ENCODE measurements around the gene MAPK7.

Gene MAPK7

GRCh38 chr17:19361944-19362276 is 16.4 kb upstream of the MAPK7 start:
- H3K27ac ChIP-seq = peak overlapping the region; percentile 89

GRCh38 chr17:19362277-19363113 is 15.8 kb upstream of the MAPK7 start, which contains the start of gene B9D1:
Gene B9D1, minus strand, starts transcription at chr17:19362723. Its CDS starts 154 bp downstream, at chr17:19362569.
- CTCF ChIA-PET = interaction anchor here (0.5 to 2.0 kb wide), 33 partner anchors 8 to 1405 kb away, joined by 3 to 40 read pairs (median 4); partner anchors contain the start of gene MAPK7
- peak within 1 kb of the TSS; percentile 89 for H3K27ac ChIP-seq
- POLR2A ChIA-PET (ENCODE audit: low non-redundant PET) = interaction anchor here (1.6 kb wide), 1 partner anchor 16 kb away, joined by 6 read pairs; the partner anchor contains the start of gene MAPK7
- TF ChIP-seq CTCF (conservative IDR thresholded peaks at IDR 0.05; ENCODE audit: low read depth) = peak; percentile 90
- peak; percentile 97 for DNase-seq (ENCODE audit: low spot score)

More at GRCh38 chr17:19361944-19362276, 16.4 kb upstream of the MAPK7 start:
- POLR2A ChIA-PET (ENCODE audit: low non-redundant PET) = interaction anchor here (1.6 kb wide), 1 partner anchor 16 kb away, joined by 6 read pairs; the partner anchor contains the start of gene MAPK7
- no peak for DNase-seq (ENCODE audit: low spot score)
- TF ChIP-seq CTCF (conservative IDR thresholded peaks at IDR 0.05; ENCODE audit: low read depth) = no peak
- CTCF ChIA-PET = interaction anchor here (1.9 to 2.0 kb wide), 2 partner anchors 86 to 401 kb away, joined by 16 to 40 read pairs; no protein-coding TSS in a partner anchor

- DNase-seq (ENCODE audit: low spot score) = no peak
- POLR2A ChIA-PET (ENCODE audit: low non-redundant PET) = interaction anchor here (1.6 kb wide), 1 partner anchor 15 kb away, joined by 6 read pairs; the partner anchor contains the start of gene MAPK7
- H3K27ac ChIP-seq = peak overlapping the region; percentile 89
- peak; percentile 62 for TF ChIP-seq CTCF (conservative IDR thresholded peaks at IDR 0.05; ENCODE audit: low read depth)
- CTCF ChIA-PET = interaction anchor here (0.5 to 2.0 kb wide), 30 partner anchors 9 to 1404 kb away, joined by 3 to 40 read pairs (median 4); partner anchors contain the start of gene MAPK7
These were observed 15.2 kb upstream of the MAPK7 start for GRCh38 chr17:19363114-19363438.

- ChIA-PET CTCF (interaction anchor here (0.5 to 2.0 kb wide), 28 partner anchors 9 to 1404 kb away, joined by 3 to 40 read pairs (median 4); partner anchors contain the start of gene MAPK7), POLR2A (ENCODE audit: low non-redundant PET) (no interaction called here)
- H3K27ac ChIP-seq = peak overlapping the region; percentile 89
- TF ChIP-seq CTCF (conservative IDR thresholded peaks at IDR 0.05; ENCODE audit: low read depth) = no peak
- DNase-seq (ENCODE audit: low spot score) = no peak
These were observed 14.8 kb upstream of the MAPK7 start for GRCh38 chr17:19363460-19364035.

GRCh38 chr17:19364699-19365498 is 13.4 kb upstream of the MAPK7 start:
- no peak for DNase-seq (ENCODE audit: low spot score)
- POLR2A ChIA-PET (ENCODE audit: low non-redundant PET) = no interaction called here
- H3K27ac ChIP-seq = peak overlapping the region; percentile 2; the same call in 1 of the 2 replicates
- CTCF ChIA-PET = interaction anchor here (0.6 to 2.4 kb wide), 5 partner anchors 9 to 1785 kb away, joined by 3 to 22 read pairs (median 3); no protein-coding TSS in a partner anchor
- TF ChIP-seq CTCF (conservative IDR thresholded peaks at IDR 0.05; ENCODE audit: low read depth) = no peak

- TF ChIP-seq CTCF (conservative IDR thresholded peaks at IDR 0.05; ENCODE audit: low read depth) = no peak
- ChIA-PET CTCF (interaction anchor here (0.6 to 2.4 kb wide), 4 partner anchors 9 to 144 kb away, joined by 3 to 22 read pairs (median 4); no protein-coding TSS in a partner anchor), POLR2A (ENCODE audit: low non-redundant PET) (no interaction called here)
- H3K27ac ChIP-seq = no peak overlapping the region; the same call in 1 of the 2 replicates
- no peak for DNase-seq (ENCODE audit: low spot score)
These were observed 12.8 kb upstream of the MAPK7 start for GRCh38 chr17:19365499-19365817.
